GM18498 (cell line): ENCODE data around the gene KHSRP.
"Not testable (repeated sequence)": the region's sequence is repeated elsewhere in the genome, so short reads cannot be mapped to it uniquely, and the experiment has no call there.

Experiments used
- ATAC-seq: cut with Tn5 transposase; IDR thresholded peaks from one replicate; pipeline ENCODE4 v1.9.1; 2021; ENCODE audit warnings: mild to moderate bottlenecking, moderate library complexity; ENCODE audit not compliant: unreplicated experiment

The KHSRP gene

GRCh38 chr19:6421075-6422014, 3.3 kb downstream of the KHSRP start:
- no peak for ATAC-seq

GRCh38 chr19:6418562-6418932, 6.1 kb downstream of the KHSRP start:
- no peak for ATAC-seq

GRCh38 chr19:6417713-6418561, 6.7 kb downstream of the KHSRP start:
- no peak for ATAC-seq

GRCh38 chr19:6416658-6417405, 7.8 kb downstream of the KHSRP start:
- no peak for ATAC-seq

GRCh38 chr19:6415591-6416190, 8.9 kb downstream of the KHSRP start:
- ATAC-seq: no peak

GRCh38 chr19:6414793-6415590, 9.6 kb downstream of the KHSRP start:
- no peak for ATAC-seq

GRCh38 chr19:6413721-6414643, 10.6 kb downstream of the KHSRP start:
- ATAC-seq: no peak

- ATAC-seq: no peak
These were observed 11.3 kb downstream of the KHSRP start for GRCh38 chr19:6413291-6413690.

GRCh38 chr19:6412447-6413091, 12.0 kb downstream of the KHSRP start:
- no peak for ATAC-seq

GRCh38 chr19:6412061-6412446, 12.6 kb downstream of the KHSRP start:
- ATAC-seq: no peak

GRCh38 chr19:6409346-6409745, 15.3 kb downstream of the KHSRP start:
- no peak for ATAC-seq

GRCh38 chr19:6406401-6406800, 18.2 kb downstream of the KHSRP start:
- ATAC-seq: no peak

GRCh38 chr19:6402837-6403608, 21.6 kb downstream of the KHSRP start:
- no peak for ATAC-seq

GRCh38 chr19:6402058-6402457, 22.6 kb downstream of the KHSRP start:
- no peak for ATAC-seq

GRCh38 chr19:6400062-6400944, 24.3 kb downstream of the KHSRP start:
- ATAC-seq: not testable (repeated sequence)

GRCh38 chr19:6396305-6396704, 28.3 kb downstream of the KHSRP start:
- ATAC-seq: no peak

GRCh38 chr19:6394831-6395230, 29.8 kb downstream of the KHSRP start:
- ATAC-seq: no peak
